Rectal smooth muscle tissue (tissue), 1 donor: ENCODE measurements around the gene FAM25C.
"Not testable (repeated sequence)": the region's sequence is repeated elsewhere in the genome, so short reads cannot be mapped to it uniquely, and the experiment has no call there.

Source experiments
- H3K27ac ChIP-seq: one replicate; pipeline ENCODE4 v1.7.0; 2013; ENCODE audit warnings: low read depth, low read length, inconsistent platforms
- H3K27me3 ChIP-seq: one replicate; pipeline ENCODE4 v1.7.0; 2013; ENCODE audit warnings: low read length; ENCODE audit not compliant: control insufficient read depth, insufficient read depth
- H3K36me3 ChIP-seq: one replicate; pipeline ENCODE4 v1.7.0; 2013; ENCODE audit warnings: low read length; ENCODE audit not compliant: control insufficient read depth, insufficient read depth
- H3K4me1 ChIP-seq: one replicate; pipeline ENCODE4 v1.7.0; 2013; ENCODE audit warnings: low read length; ENCODE audit not compliant: control insufficient read depth, insufficient read depth
- H3K4me3 ChIP-seq: one replicate; pipeline ENCODE4 v1.7.0; 2013; ENCODE audit warnings: low read length
- H3K9ac ChIP-seq: one replicate; pipeline ENCODE4 v1.7.0; 2013; ENCODE audit warnings: low read length

FAM25C gene

GRCh38 chr10:47999691-48000090 is at the start of gene FAM25C:
TSS of gene FAM25C (minus strand) at chr10:47999791. CDS start at chr10:47999765, 26 bp downstream.
- not testable (repeated sequence) for H3K4me1 ChIP-seq, H3K9ac ChIP-seq, H3K27me3 ChIP-seq, H3K4me3 ChIP-seq, H3K27ac ChIP-seq, H3K36me3 ChIP-seq

- H3K27me3 ChIP-seq, H3K27ac ChIP-seq, H3K4me1 ChIP-seq, H3K4me3 ChIP-seq, H3K9ac ChIP-seq, H3K36me3 ChIP-seq: not testable (repeated sequence)
These were observed 45.0 kb upstream of the FAM25C start for GRCh38 chr10:48044557-48044956.

- H3K4me3 ChIP-seq, H3K9ac ChIP-seq, H3K36me3 ChIP-seq, H3K4me1 ChIP-seq, H3K27me3 ChIP-seq, H3K27ac ChIP-seq: not testable (repeated sequence)
These were observed 31.8 kb upstream of the FAM25C start for GRCh38 chr10:48031390-48031789.

- not testable (repeated sequence) for H3K4me3 ChIP-seq, H3K4me1 ChIP-seq, H3K27me3 ChIP-seq, H3K9ac ChIP-seq, H3K27ac ChIP-seq, H3K36me3 ChIP-seq
These were observed 2.7 kb upstream of the FAM25C start for GRCh38 chr10:48002306-48002705.

DNA sequence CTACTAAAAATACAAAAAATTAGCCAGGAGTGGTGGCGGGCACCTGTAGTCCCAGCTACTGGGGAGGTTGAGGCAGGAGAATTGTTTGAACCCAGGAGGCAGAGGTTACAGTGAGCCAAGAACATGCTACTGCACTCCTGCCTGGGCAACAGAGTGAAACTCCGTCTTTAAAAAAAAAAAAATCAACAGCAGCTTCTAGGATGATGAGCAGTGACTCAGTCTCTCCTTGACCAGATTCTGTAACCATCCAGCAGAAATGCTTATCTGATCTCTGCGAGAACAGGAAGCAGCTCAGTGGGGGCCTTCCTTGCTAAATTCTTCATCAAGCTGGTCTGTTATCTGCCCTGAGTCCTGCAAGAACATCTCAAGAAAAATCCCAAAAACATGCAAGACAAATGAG is 5.5 kb downstream of the FAM25C start:
- H3K36me3 ChIP-seq, H3K9ac ChIP-seq, H3K4me1 ChIP-seq, H3K27ac ChIP-seq, H3K27me3 ChIP-seq, H3K4me3 ChIP-seq: not testable (repeated sequence)

GRCh38 chr10:47992560-47992959 is 7.0 kb downstream of the FAM25C start:
- H3K4me3 ChIP-seq, H3K9ac ChIP-seq, H3K27ac ChIP-seq, H3K4me1 ChIP-seq, H3K27me3 ChIP-seq, H3K36me3 ChIP-seq: not testable (repeated sequence)

GRCh38 chr10:47991706-47992105 is 7.9 kb downstream of the FAM25C start:
- H3K9ac ChIP-seq, H3K27me3 ChIP-seq, H3K4me3 ChIP-seq, H3K36me3 ChIP-seq, H3K27ac ChIP-seq, H3K4me1 ChIP-seq: not testable (repeated sequence)

DNA sequence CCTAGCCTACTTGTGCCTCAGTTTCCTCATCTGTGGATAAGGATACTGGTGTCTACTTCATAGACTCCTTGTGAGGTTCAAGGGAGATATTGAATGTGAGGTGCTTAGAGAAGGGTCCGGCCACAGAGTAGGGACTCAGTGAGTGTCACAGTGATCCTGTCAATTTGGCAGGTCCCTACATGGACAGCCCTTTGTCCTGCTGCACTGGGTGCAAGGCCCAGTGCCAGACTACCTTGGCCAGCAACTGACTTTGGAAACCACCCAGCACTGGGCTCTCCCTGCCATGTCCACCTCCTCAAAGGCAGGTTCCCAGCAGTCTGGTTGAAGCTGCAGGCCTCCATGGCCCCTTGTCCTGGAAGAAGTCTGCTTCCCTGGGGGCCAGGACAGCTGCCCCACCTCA is 9.5 kb downstream of the FAM25C start:
- not testable (repeated sequence) for H3K27me3 ChIP-seq, H3K4me3 ChIP-seq, H3K36me3 ChIP-seq, H3K9ac ChIP-seq, H3K4me1 ChIP-seq, H3K27ac ChIP-seq

DNA sequence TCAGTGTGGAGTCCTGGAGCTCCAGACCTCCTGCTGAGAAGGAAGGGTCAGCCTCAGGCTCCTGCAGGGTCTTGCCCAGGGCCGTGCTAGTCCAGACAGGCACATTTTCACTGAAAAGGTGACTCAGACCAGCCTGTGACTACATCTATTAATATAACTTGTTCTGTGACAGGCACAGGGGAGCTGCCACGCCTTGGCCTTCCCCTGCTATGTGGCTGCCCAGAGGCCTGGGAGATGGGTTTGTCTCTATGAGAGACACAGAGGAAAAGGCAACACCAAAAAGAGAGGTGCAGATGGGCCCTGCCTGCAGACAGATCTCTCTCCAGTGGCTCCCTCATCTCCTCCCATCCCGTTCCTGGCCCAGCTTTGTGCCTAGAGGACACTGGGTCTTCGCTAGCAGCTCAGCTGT is 10.0 kb downstream of the FAM25C start:
- H3K4me1 ChIP-seq, H3K4me3 ChIP-seq, H3K27me3 ChIP-seq, H3K27ac ChIP-seq, H3K9ac ChIP-seq, H3K36me3 ChIP-seq: not testable (repeated sequence)

GRCh38 chr10:47988718-47989541 is 10.7 kb downstream of the FAM25C start:
- H3K36me3 ChIP-seq, H3K4me1 ChIP-seq, H3K27me3 ChIP-seq, H3K4me3 ChIP-seq, H3K27ac ChIP-seq, H3K9ac ChIP-seq: not testable (repeated sequence)

DNA sequence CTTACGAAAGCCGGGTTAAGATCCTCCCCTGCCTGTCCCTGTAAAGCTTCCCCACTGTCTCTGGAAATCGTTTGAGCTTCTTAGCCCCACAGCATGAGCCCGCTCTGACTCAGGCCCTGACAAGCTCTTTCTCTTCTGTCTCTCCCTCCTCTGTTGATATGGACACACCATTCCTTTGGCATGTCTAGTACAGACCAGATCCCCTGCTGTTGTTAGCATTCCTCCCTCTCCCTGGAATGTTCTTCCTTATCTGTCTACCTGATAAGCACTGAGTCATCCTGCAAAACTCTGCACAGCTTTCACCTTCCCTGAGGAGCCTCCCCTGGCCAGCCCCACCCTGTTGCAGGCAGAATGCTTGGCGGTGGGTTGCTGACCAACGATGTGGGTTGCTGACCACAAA is 11.6 kb downstream of the FAM25C start:
- H3K4me1 ChIP-seq, H3K9ac ChIP-seq, H3K36me3 ChIP-seq, H3K27me3 ChIP-seq, H3K27ac ChIP-seq, H3K4me3 ChIP-seq: not testable (repeated sequence)

DNA sequence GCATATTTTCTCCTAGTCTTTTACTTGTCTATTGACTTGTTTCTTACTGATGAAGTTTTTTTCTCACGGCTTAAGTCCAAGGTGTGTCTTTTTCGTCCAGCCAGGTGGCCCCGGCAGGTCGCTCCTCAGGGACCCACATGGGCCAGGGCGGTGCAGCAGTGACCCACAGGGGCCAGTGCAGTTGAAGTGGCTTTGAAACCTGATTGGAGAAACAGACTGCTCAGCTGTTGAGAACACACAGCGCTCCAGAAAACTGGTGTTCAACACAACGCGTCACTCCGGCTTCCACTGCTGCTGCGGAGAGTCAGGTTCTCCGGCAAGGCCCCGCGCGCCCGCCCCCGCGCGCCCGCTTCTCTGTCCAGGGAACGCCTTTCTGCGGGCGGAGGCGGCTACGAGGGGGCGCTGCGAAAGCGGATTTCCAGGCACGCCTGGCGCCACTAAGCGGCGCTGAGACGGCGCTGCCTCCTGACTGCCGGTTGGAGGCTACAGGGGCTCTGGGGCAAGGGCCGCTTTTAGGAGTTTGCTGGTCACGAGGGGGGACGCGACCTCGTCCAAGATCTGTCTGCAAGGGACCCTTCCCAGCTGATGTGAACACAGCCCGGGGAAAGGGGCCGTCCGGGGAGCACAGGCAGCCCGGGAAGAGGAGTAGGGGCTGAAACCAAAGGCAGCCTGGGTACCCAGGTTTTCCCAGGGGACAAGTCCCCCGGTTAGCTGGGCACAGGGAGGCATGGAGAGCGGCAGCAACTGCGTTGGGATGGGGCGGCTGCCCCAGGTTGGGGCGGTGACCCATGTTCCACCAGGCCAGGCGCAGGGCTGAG is 13.0 kb downstream of the FAM25C start:
- H3K9ac ChIP-seq, H3K4me3 ChIP-seq, H3K27ac ChIP-seq, H3K4me1 ChIP-seq, H3K27me3 ChIP-seq, H3K36me3 ChIP-seq: not testable (repeated sequence)

- not testable (repeated sequence) for H3K9ac ChIP-seq, H3K27ac ChIP-seq, H3K4me1 ChIP-seq, H3K27me3 ChIP-seq, H3K36me3 ChIP-seq, H3K4me3 ChIP-seq
These were observed 24.2 kb downstream of the FAM25C start for GRCh38 chr10:47975409-47975808.
